Measurements from ENCODE around the gene BACE1.
A peak's percentile ranks its signal among the peaks of the same experiment; 100 is the strongest.
"Not testable (repeated sequence)": the region's sequence is repeated elsewhere in the genome, so short reads cannot be mapped to it uniquely, and the experiment has no call there.

The BACE1 gene

GRCh38 chr11:117316197-117316961, at the start of gene BACE1:
Gene BACE1, minus strand, starts transcription at chr11:117316256. Its CDS starts 461 bp downstream, at chr11:117315795.
- peak; percentile 6 for DNase-seq (ENCODE audit: low spot score)

GRCh38 chr11:117361432-117361831, 45.4 kb upstream of the BACE1 start:
- DNase-seq (ENCODE audit: low spot score), result no peak

- no peak for DNase-seq (ENCODE audit: low spot score)
Measured at GRCh38 chr11:117356126-117356890, 40.3 kb upstream of the BACE1 start.

GRCh38 chr11:117354550-117354949, 38.5 kb upstream of the BACE1 start:
- no peak for DNase-seq (ENCODE audit: low spot score)

GRCh38 chr11:117345039-117345438, 29.0 kb upstream of the BACE1 start:
- no peak for DNase-seq (ENCODE audit: low spot score)

- no peak for DNase-seq (ENCODE audit: low spot score)
Measured at GRCh38 chr11:117337076-117337475, 21.0 kb upstream of the BACE1 start.

DNA sequence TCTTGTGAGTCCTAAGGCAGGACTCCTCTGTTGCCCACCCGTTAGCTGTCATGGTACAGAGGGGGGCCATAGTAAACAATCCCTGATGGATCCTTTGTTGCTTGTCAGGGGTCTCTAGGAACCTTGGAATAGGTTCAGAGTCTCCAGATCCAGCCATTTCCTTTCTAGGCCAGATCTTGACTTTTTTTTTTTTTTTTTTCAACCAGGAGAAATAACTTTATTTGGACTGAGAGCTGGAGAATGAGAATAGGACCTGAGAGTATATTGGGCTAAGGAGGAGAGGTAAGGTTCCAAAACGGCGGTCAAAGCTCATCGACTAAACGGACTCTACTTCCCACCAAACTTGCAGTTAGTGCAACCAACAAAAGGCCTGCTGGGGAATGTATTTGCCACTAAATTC, 19.3 kb upstream of the BACE1 start:
- DNase-seq (ENCODE audit: low spot score), result no peak

DNA sequence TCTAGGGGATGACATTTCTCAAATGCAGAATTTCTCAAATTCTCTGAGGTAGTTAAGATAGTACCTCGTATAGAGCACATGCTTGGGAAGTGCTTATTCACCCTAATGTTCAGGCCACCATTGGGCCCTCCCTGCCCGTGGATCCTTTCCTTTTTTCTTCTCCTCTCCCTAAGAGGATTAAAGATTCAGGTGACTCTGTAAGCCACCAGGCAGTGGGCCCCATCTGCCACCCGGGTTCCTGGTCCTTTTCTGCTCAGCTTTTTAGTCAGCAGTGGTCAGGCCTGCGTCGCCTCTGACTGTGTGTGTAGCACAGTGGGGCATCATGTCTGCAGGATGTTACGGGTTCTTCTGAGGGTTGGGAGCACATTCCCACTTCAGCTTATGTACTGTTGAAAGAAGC, 18.8 kb upstream of the BACE1 start:
- DNase-seq (ENCODE audit: low spot score), result no peak

DNA sequence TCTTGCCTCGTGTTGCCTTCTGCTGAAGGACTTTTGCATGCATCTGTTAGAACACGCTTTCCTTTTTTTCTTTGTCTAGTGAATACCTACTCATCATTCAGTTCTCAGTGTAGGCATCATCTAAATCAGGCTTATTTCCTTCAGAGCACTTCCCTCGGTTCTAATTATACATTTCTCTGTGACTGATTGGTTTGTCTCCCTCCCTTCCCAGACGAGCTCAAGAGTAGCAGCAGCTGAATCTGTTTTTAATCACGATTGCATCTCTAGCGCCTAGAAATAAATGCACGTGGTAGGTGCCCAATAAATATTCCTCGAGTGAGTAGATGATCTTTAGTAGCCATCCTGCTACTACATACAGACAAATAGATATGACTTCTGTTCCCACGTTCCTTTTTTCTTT, 17.9 kb upstream of the BACE1 start:
- no peak for DNase-seq (ENCODE audit: low spot score)

GRCh38 chr11:117332843-117333242, 16.8 kb upstream of the BACE1 start:
- DNase-seq (ENCODE audit: low spot score), result no peak

DNA sequence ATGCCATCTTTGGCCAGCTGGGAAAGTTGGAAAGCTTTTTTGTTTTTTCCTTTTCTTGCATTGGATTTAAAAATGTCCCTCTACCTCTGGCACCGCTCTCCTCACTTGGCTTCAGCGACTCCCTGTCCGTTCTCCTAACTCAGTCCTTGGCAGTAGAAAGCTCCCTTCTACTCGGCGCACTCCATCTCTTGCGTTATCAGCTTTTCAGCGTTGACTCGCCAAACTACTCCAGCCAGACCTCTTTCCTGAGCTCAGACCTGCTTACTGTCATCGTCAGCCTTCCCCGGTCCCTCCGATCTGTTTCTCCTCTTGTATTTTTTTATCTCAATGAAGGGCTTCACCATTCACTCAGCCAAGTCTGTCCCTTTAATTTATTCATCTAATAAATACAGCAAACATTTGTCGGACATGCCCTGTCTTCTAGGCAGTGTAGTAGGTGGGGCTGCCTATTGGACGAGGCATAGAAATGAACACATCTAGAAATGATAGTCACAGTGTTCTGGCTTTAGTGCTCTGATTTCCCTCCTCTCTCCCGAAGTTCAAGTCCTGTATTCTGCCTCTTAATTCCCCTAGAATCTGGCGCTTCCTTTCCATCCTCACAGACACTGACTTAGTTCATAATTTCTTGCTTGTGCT, 12.4 kb upstream of the BACE1 start:
- peak; percentile 9 for DNase-seq (ENCODE audit: low spot score)

GRCh38 chr11:117327567-117328374, 11.7 kb upstream of the BACE1 start, which contains the start of gene CEP164:
Gene CEP164, plus strand, starts transcription at chr11:117327854. Its CDS starts 10,733 bp downstream, at chr11:117338587.
- peak; percentile 95 for DNase-seq (ENCODE audit: low spot score)

DNA sequence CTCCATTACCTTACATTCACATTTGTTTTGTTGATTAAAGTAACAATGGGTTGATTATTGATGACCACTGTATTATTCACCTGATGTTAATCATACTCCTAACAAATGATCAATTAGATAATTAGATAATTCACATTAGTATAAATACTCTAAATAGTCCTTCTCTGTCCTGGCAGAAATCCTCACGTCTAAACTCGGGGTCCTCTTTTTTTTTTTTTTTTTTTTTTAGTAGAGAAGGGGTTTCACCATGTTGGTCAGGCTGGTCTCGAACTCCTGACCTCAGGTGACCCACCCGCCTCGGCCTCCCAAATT, 11.2 kb upstream of the BACE1 start:
- DNase-seq (ENCODE audit: low spot score), result not testable (repeated sequence)

- no peak for DNase-seq (ENCODE audit: low spot score)
Measured at GRCh38 chr11:117319214-117319840, 3.3 kb upstream of the BACE1 start.

GRCh38 chr11:117318738-117319137, 2.7 kb upstream of the BACE1 start:
- no peak for DNase-seq (ENCODE audit: low spot score)

GRCh38 chr11:117315285-117316196, 515 bp downstream of the BACE1 start:
- no peak for DNase-seq (ENCODE audit: low spot score)

DNA sequence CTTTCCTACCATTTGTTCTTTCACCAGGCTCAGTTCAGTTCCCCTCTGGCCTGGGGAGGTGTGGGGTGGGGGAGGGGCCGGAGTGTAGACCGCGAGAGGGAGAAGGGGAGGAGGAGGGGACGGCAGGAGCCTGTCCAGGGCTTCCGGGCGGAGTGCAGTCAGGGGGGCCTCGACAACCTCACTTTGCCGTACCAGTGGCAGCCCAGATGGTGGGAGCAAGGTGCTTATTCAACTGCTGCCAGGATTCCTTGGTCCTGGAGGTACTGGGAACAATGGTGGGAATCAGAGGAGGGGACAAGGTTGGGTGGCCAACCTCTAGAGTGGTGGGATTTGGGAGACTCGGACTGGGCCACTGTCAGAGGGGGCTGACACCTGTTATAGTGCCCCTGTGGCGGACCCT, 1.2 kb downstream of the BACE1 start:
- no peak for DNase-seq (ENCODE audit: low spot score)

DNA sequence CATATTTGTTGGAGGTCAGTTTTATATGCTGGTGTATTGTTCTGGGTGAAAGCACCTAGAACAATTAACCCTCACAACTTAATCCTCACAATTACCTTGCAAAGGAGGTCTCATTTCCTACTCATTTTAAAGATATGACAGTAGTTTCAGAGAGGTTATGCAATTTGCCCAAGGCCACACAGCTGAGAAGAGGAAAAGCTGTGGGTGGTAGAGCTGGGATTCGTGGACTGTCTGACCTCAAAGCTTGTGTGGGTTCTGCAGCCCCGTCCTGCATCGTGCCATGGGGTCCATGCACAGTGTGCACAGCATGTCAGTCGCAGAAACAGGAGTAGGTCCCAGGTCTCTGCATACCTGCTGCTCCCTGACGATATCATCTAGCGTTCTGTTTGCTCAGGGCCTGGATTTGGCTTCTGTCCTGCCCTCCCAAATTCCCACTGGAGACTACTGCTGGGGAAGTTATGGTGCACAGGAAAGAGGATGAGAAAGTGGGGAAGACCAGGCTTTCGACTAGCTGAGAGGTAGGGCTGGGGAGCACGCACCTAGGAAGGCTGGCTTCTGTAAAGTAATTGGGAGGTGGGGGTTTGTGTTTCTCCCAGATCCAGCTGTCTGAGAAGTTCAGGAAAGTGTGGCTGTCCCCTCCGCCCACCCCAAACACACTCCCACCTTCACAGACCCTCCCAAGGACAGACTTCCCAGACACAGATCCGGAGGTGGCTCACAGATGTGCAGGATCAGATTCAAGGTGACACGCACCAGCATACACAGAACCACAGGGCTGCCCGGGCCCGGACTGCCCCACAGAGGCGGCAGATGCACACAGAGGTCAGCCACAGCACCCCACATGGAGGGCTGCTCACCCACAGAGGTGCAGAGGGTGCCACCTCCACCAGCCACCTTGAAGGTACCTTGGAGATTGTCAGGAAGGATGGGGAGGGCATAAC, 2.0 kb downstream of the BACE1 start:
- DNase-seq (ENCODE audit: low spot score), result no peak

DNA sequence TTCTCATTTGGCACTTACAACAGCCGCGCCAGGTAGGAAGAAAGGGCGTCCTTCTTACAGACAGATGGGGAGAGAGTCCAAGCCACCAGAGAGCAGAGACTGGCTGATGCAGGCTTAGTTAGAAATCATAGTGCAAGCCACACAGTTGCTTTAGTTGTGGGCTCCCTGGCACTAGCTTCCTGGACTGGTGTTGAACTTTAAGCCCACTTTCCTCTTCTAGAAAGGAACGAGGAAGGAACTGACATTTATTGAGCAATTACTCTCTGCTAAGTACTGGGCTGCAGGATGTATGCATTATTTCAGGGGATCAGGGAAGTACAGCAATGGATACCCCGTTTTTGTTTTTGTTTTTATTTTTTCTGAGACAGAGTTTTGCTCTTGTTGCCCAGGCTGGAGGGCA, 3.0 kb downstream of the BACE1 start:
- DNase-seq (ENCODE audit: low spot score), result no peak
